Activated gamma-delta T cell treated with Interleukin-2 at 50 U/mL for 16 hours (primary cell): ENCODE data around the gene PCBP2.
"Not testable (repeated sequence)": the region's sequence is repeated elsewhere in the genome, so short reads cannot be mapped to it uniquely, and the experiment has no call there.

Experiments
- DNase-seq: peaks from one replicate; pipeline ENCODE4 v3.0.0-alpha.2; 2020

PCBP2 gene

GRCh38 chr12:53451661-53452158 is at the start of gene PCBP2:
TSS of gene PCBP2 (plus strand) at chr12:53452102. CDS start at chr12:53454801, 2,699 bp downstream.
- DNase-seq: peak; percentile 98

- DNase-seq: not testable (repeated sequence)
These were observed 49.6 kb upstream of the PCBP2 start for GRCh38 chr12:53402351-53402750.

GRCh38 chr12:53402871-53403270 is 49.0 kb upstream of the PCBP2 start:
- DNase-seq: no peak

GRCh38 chr12:53410951-53411350 is 41.0 kb upstream of the PCBP2 start:
- no peak for DNase-seq

- no peak for DNase-seq
These were observed 38.3 kb upstream of the PCBP2 start for GRCh38 chr12:53413485-53414204.

- DNase-seq: no peak
These were observed 37.0 kb upstream of the PCBP2 start for GRCh38 chr12:53414756-53415417.

GRCh38 chr12:53415752-53416389 is 36.0 kb upstream of the PCBP2 start:
- not testable (repeated sequence) for DNase-seq

GRCh38 chr12:53417291-53417816 is 34.5 kb upstream of the PCBP2 start:
- DNase-seq: not testable (repeated sequence)

- no peak for DNase-seq
These were observed 33.7 kb upstream of the PCBP2 start for GRCh38 chr12:53418221-53418620.

GRCh38 chr12:53419756-53420155 is 32.1 kb upstream of the PCBP2 start:
- DNase-seq: no peak

GRCh38 chr12:53422247-53422646 is 29.7 kb upstream of the PCBP2 start:
- DNase-seq: not testable (repeated sequence)

GRCh38 chr12:53423597-53423996 is 28.3 kb upstream of the PCBP2 start, which contains the start of gene AMHR2:
TSS of gene AMHR2 (plus strand) at chr12:53423855. CDS start at chr12:53423935, 80 bp downstream.
- DNase-seq: no peak

GRCh38 chr12:53424626-53425514 is 27.0 kb upstream of the PCBP2 start:
- no peak for DNase-seq

GRCh38 chr12:53425515-53426150 is 26.3 kb upstream of the PCBP2 start:
- DNase-seq: no peak

GRCh38 chr12:53427905-53428594 is 23.9 kb upstream of the PCBP2 start:
- no peak for DNase-seq

GRCh38 chr12:53428741-53429140 is 23.2 kb upstream of the PCBP2 start:
- DNase-seq: no peak

GRCh38 chr12:53430116-53430515 is 21.8 kb upstream of the PCBP2 start:
- no peak for DNase-seq

GRCh38 chr12:53431187-53431586 is 20.7 kb upstream of the PCBP2 start:
- DNase-seq: no peak

GRCh38 chr12:53435326-53435725 is 16.6 kb upstream of the PCBP2 start:
- DNase-seq: not testable (repeated sequence)

GRCh38 chr12:53439582-53439981 is 12.3 kb upstream of the PCBP2 start:
- not testable (repeated sequence) for DNase-seq
